Measurements from ENCODE around the gene SDK1. TPM values are rescaled to one million over a fixed set of nuclear protein-coding genes. Genes with fewer than 3 reads are reported as not detected.

SDK1 gene
- total and polyA plus RNA-seq, 10 of the 15 experiments (the other 5 are each of a cell fraction or from before 2014, with no cell fraction given): 0.14 to 0.33 TPM; not detected in 8

- H3K9me3 ChIP-seq (replicated peaks; ENCODE audit: control insufficient read depth, insufficient read depth, low read length): no peaks in the 10 kb centered on the region; the same call in 2 of the 3 replicates
- FAIRE-seq: no peak
- H3K27me3 ChIP-seq (replicated peaks in 1 of 2; ENCODE audit: control insufficient read depth in 2 of 2, insufficient read depth in 2 of 2, low read length in 1 of 2): no peaks in the 10 kb centered on the region
- no peaks in the 10 kb centered on the region for H4K20me1 ChIP-seq (ENCODE audit: control insufficient read depth, insufficient read depth)
- H3K4me2 ChIP-seq (ENCODE audit: control insufficient read depth, insufficient read depth): no peak overlapping the region
- ChIA-PET SMC1A (ENCODE audit: uncharacterized antibody, unreplicated experiment) (no interaction called here), POLR2A (interaction anchor here (0.6 kb wide), 1 partner anchor 48 kb away, joined by 4 read pairs; no protein-coding TSS in a partner anchor), CTCF (no interaction called here), RAD21 (ENCODE audit: unreplicated experiment) (no interaction called here)
- H3K4me3 ChIP-seq: no peak overlapping the region
- intact Hi-C loops (cut with micrococcal nuclease; ENCODE audit: unreplicated experiment): no loop called here
- H3K36me3 ChIP-seq (ENCODE audit: control insufficient read depth in 2 of 2, insufficient read depth in 2 of 2, low read length in 1 of 2): no peaks in the 10 kb centered on the region
- WGBS (ENCODE audit: insufficient coverage, insufficient replicate concordance, low lambda C conversion rate, missing lambda C conversion rate): 3% methylated on average over 5 of the region's 5 CpGs
- H3K4me1 ChIP-seq (ENCODE audit: control insufficient read depth, insufficient read depth, low read length): no peaks in the 10 kb centered on the region
- DNase-seq (ENCODE audit: low read depth, low spot score): no peak
- H2AFZ ChIP-seq (ENCODE audit: control insufficient read depth, low read depth, low read length): no peak overlapping the region
- ATAC-seq: no peak
- H3K9ac ChIP-seq (ENCODE audit: control insufficient read depth, insufficient read depth, low read length): no peak overlapping the region
- H3K27ac ChIP-seq (ENCODE audit: control insufficient read depth, insufficient read depth): no peak overlapping the region
- BruUV-seq (replicated peaks): no TSS peak
- in situ Hi-C loops (cut with MboI): no loop called here
- H3K79me2 ChIP-seq (ENCODE audit: control insufficient read depth, insufficient read depth, low read length): no peaks in the 10 kb centered on the region
- TF ChIP-seq RBBP5 (conservative IDR thresholded peaks at IDR 0.05) (no peak), POLR2AphosphoS2 (IDR thresholded peaks at IDR 0.05; ENCODE audit: low read depth, low read length) (no peak), JUND (IDR thresholded peaks at IDR 0.05; ENCODE audit: low read depth, low read length) (no peak), MXI1 (IDR thresholded peaks at IDR 0.05; ENCODE audit: low read depth, low read length) (no peak), SMARCA5 (IDR thresholded peaks at IDR 0.05) (no peak), RAD21 (IDR thresholded peaks at IDR 0.05; ENCODE audit: insufficient read depth, low read depth, low read length) (no peak), ATF2 (IDR thresholded peaks at IDR 0.05; ENCODE audit: low read length) (no peak), TBL1XR1 (IDR thresholded peaks at IDR 0.05; ENCODE audit: low read depth, low read length) (no peak), RELB (IDR thresholded peaks at IDR 0.05; ENCODE audit: low read depth) (no peak), EZH2 (IDR thresholded peaks at IDR 0.05; ENCODE audit: borderline replicate concordance, control insufficient read depth, low read depth, low read length) (no peak), BMI1 (IDR thresholded peaks at IDR 0.05; ENCODE audit: borderline replicate concordance) (no peak), ZNF592 (IDR thresholded peaks at IDR 0.05) (no peak)
- TF ChIP-seq, protein P1, sequence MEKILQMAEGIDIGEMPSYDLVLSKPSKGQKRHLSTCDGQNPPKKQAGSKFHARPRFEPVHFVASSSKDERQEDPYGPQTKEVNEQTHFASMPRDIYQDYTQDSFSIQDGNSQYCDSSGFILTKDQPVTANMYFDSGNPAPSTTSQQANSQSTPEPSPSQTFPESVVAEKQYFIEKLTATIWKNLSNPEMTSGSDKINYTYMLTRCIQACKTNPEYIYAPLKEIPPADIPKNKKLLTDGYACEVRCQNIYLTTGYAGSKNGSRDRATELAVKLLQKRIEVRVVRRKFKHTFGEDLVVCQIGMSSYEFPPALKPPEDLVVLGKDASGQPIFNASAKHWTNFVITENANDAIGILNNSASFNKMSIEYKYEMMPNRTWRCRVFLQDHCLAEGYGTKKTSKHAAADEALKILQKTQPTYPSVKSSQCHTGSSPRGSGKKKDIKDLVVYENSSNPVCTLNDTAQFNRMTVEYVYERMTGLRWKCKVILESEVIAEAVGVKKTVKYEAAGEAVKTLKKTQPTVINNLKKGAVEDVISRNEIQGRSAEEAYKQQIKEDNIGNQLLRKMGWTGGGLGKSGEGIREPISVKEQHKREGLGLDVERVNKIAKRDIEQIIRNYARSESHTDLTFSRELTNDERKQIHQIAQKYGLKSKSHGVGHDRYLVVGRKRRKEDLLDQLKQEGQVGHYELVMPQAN (conservative IDR thresholded peaks at IDR 0.05): no peak
- TF ChIP-seq, protein P2, sequence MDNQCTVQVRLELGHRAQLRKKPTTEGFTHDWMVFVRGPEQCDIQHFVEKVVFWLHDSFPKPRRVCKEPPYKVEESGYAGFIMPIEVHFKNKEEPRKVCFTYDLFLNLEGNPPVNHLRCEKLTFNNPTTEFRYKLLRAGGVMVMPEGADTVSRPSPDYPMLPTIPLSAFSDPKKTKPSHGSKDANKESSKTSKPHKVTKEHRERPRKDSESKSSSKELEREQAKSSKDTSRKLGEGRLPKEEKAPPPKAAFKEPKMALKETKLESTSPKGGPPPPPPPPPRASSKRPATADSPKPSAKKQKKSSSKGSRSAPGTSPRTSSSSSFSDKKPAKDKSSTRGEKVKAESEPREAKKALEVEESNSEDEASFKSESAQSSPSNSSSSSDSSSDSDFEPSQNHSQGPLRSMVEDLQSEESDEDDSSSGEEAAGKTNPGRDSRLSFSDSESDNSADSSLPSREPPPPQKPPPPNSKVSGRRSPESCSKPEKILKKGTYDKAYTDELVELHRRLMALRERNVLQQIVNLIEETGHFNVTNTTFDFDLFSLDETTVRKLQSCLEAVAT (IDR thresholded peaks at IDR 0.05): no peak
Observed at GRCh38 chr7:4065190-4065589, 764.1 kb downstream of the SDK1 start.

Measured in GM12878 (cell line).